ENCODE measurements around the gene KRTAP5-5. TPM values are rescaled to one million over a fixed set of nuclear protein-coding genes. Genes with fewer than 3 reads are reported as not detected.
A peak's percentile ranks its signal among the peaks of the same experiment; 100 is the strongest.

KRTAP5-5 gene
- total RNA-seq, 1 experiment from 2014 or later = not detected

DNA sequence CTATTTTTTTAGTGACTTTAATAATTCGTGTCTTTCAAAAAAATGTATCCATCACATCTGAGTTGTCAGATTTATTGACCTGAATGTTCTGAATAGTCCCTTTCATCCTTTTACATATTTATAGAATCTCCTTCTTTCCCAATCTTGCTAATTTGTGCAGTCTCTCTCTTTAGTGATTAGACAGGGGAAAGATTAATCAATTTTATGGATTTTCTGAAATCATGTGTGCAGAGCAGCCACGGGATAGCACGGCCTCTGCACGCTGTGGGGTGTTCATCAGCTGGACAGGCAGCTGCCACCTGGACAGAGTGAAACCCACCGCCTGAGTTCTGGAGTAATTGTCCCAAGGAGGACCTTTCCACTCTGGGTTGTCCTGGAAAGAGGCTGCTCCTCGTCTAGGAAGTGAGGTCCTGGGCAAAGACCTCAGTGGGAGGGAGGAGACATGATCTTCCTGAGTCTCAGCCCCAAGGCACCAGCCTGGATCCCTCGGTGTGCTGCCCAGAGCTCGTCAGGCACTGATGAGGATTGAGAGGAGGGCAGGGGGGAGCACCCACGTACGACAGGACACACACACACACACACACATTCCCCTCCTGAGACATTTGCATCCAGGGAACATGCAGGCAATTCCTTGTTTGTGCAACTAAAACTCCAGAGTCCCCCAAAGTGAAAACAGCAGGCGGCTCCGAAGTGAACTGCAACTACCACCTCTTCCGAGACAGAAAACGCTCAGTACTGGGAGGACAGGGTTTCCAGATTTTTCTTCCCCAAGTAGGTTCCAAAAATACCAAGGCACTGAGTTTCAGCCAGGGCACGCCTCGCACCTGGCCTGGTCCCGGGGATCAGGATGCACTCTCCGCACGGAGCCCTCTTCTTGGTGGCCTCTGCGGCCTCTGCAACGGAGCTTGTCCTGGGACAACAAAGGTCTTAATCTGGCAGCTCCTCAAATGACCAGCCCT is 44.9 kb downstream of the KRTAP5-5 start:
- Histone ChIP-seq H3K27me3 (ENCODE audit: insufficient read depth, low read length) (no peaks in the 10 kb centered on the region), H2BK12ac (ENCODE audit: insufficient read length, low read depth, low read length) (no peak overlapping the region)

More for the DNA sequence above, 44.9 kb downstream of the KRTAP5-5 start:
- H2AK5ac ChIP-seq (ENCODE audit: insufficient read length, low read length) = no peak overlapping the region
- no peaks in the 10 kb centered on the region for H3K23me2 ChIP-seq (ENCODE audit: insufficient read length, low read depth, low read length, poor library complexity, severe bottlenecking)
- H3K4me2 ChIP-seq (ENCODE audit: insufficient read depth, insufficient read length, low read length) = no peak overlapping the region
- no peak overlapping the region for H3K18ac ChIP-seq (ENCODE audit: insufficient read length, low read depth, low read length)
- no peaks in the 10 kb centered on the region for H3K79me2 ChIP-seq (ENCODE audit: insufficient read depth, low read length)
- Mint-ChIP-seq H3K27ac (peak overlapping the region in 1 of 3 experiments; percentile 10; a peak in 1 of 7 replicates), H3K9me3 (no peaks in the 10 kb centered on the region), H3K36me3 (ENCODE audit: insufficient read depth in 1 of 3, low read depth in 3 of 3) (no peaks in the 10 kb centered on the region), H3K27me3 (ENCODE audit: low read depth) (peaks cover 62% of the 10 kb centered on the region), H3K4me3 (no peak overlapping the region), H3K4me1 (peaks cover 0 to 3% of the 10 kb centered on the region in 2 experiments; a peak in 1 of 4 replicates)
- no peaks in the 10 kb centered on the region for H4K20me1 ChIP-seq (ENCODE audit: control insufficient read depth, insufficient read depth, insufficient read length)
- no peak overlapping the region for H2BK15ac ChIP-seq (ENCODE audit: low read depth, low read length)
- H4K8ac ChIP-seq (replicated peaks; ENCODE audit: insufficient read length, low read depth, low read length) = no peak overlapping the region
- H3K4me1 ChIP-seq (ENCODE audit: insufficient read depth, low read length) = no peaks in the 10 kb centered on the region
- H3K9me3 ChIP-seq (ENCODE audit: control insufficient read depth, low read depth, low read length) = no peaks in the 10 kb centered on the region
- no peak overlapping the region for H2BK20ac ChIP-seq (ENCODE audit: low read depth, low read length, poor library complexity, severe bottlenecking)
- no peak overlapping the region for H3K27ac ChIP-seq (ENCODE audit: insufficient read length, low read depth, low read length)
- H4K91ac ChIP-seq (ENCODE audit: insufficient read length, low read depth, low read length) = no peak overlapping the region
- H3K56ac ChIP-seq (ENCODE audit: insufficient read length, low read depth, low read length) = no peak overlapping the region
- no peak overlapping the region for H3K4ac ChIP-seq (ENCODE audit: low read depth, low read length)
- no peak overlapping the region for H2BK5ac ChIP-seq (ENCODE audit: insufficient read length, low read length)
- WGBS (ENCODE audit: extremely low coverage, insufficient read length, low lambda C conversion rate) = no CpG with 5 or more reads among the region's 21 CpGs
- TF ChIP-seq, protein P1, sequence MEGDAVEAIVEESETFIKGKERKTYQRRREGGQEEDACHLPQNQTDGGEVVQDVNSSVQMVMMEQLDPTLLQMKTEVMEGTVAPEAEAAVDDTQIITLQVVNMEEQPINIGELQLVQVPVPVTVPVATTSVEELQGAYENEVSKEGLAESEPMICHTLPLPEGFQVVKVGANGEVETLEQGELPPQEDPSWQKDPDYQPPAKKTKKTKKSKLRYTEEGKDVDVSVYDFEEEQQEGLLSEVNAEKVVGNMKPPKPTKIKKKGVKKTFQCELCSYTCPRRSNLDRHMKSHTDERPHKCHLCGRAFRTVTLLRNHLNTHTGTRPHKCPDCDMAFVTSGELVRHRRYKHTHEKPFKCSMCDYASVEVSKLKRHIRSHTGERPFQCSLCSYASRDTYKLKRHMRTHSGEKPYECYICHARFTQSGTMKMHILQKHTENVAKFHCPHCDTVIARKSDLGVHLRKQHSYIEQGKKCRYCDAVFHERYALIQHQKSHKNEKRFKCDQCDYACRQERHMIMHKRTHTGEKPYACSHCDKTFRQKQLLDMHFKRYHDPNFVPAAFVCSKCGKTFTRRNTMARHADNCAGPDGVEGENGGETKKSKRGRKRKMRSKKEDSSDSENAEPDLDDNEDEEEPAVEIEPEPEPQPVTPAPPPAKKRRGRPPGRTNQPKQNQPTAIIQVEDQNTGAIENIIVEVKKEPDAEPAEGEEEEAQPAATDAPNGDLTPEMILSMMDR (conservative IDR thresholded peaks at IDR 0.05) = no peak
- no peaks in the 10 kb centered on the region for H3K79me1 ChIP-seq (ENCODE audit: insufficient read depth, low read depth, low read length, poor library complexity, severe bottlenecking)
- no peak overlapping the region for H3K23ac ChIP-seq (ENCODE audit: insufficient read length, low read depth, low read length)
- H3K14ac ChIP-seq (ENCODE audit: insufficient read depth, low read length) = no peak overlapping the region
- no peak overlapping the region for H2BK120ac ChIP-seq (ENCODE audit: low read depth, low read length, poor library complexity, severe bottlenecking)
- no peak for DNase-seq
- no peak overlapping the region for H3K9ac ChIP-seq (ENCODE audit: extremely low read depth, insufficient read length, low read length)
- H3T11ph ChIP-seq (ENCODE audit: low read length) = no peak overlapping the region
- H4K5ac ChIP-seq (ENCODE audit: insufficient read length, low read depth, low read length) = no peak overlapping the region
- no peak overlapping the region for H2AFZ ChIP-seq (ENCODE audit: low read length)
